ENCODE results near the gene GBP1. TPM values are rescaled to one million over a fixed set of nuclear protein-coding genes. Genes with fewer than 3 reads are reported as not detected.
"Not testable (repeated sequence)": the region's sequence is repeated elsewhere in the genome, so short reads cannot be mapped to it uniquely, and the experiment has no call there.

Gene GBP1
- polyA plus RNA-seq, 1 experiment = 55.3 TPM

GRCh38 chr1:89047734-89048133 is 17.3 kb downstream of the GBP1 start:
- TF ChIP-seq, protein P1, sequence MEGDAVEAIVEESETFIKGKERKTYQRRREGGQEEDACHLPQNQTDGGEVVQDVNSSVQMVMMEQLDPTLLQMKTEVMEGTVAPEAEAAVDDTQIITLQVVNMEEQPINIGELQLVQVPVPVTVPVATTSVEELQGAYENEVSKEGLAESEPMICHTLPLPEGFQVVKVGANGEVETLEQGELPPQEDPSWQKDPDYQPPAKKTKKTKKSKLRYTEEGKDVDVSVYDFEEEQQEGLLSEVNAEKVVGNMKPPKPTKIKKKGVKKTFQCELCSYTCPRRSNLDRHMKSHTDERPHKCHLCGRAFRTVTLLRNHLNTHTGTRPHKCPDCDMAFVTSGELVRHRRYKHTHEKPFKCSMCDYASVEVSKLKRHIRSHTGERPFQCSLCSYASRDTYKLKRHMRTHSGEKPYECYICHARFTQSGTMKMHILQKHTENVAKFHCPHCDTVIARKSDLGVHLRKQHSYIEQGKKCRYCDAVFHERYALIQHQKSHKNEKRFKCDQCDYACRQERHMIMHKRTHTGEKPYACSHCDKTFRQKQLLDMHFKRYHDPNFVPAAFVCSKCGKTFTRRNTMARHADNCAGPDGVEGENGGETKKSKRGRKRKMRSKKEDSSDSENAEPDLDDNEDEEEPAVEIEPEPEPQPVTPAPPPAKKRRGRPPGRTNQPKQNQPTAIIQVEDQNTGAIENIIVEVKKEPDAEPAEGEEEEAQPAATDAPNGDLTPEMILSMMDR (IDR thresholded peaks at IDR 0.05; ENCODE audit: insufficient read depth, low read depth, low read length) = no peak
- H3K4me3 ChIP-seq (ENCODE audit: low read depth, low read length) = no peak overlapping the region
- CTCF ChIA-PET = interaction anchor here (1.4 kb wide), 1 partner anchor 15 kb away, joined by 5 read pairs; no protein-coding TSS in a partner anchor
- DNase-seq (ENCODE audit: low read depth) = no peak
- POLR2A ChIA-PET = no interaction called here
- H3K36me3 ChIP-seq (ENCODE audit: control insufficient read depth, insufficient read depth, low read length) = peaks cover 5% of the 10 kb centered on the region
- H3K27me3 ChIP-seq (ENCODE audit: control insufficient read depth, insufficient read depth, low read length) = no peaks in the 10 kb centered on the region

GRCh38 chr1:89046318-89047183 is 18.5 kb downstream of the GBP1 start:
- H3K4me3 ChIP-seq (ENCODE audit: low read depth, low read length); H3K36me3 ChIP-seq (ENCODE audit: control insufficient read depth, insufficient read depth, low read length); H3K27me3 ChIP-seq (ENCODE audit: control insufficient read depth, insufficient read depth, low read length); POLR2A ChIA-PET; DNase-seq (ENCODE audit: low read depth): not testable (repeated sequence)
- CTCF ChIA-PET = interaction anchor here (1.1 kb wide), 1 partner anchor 17 kb away, joined by 3 read pairs; no protein-coding TSS in a partner anchor

DNA sequence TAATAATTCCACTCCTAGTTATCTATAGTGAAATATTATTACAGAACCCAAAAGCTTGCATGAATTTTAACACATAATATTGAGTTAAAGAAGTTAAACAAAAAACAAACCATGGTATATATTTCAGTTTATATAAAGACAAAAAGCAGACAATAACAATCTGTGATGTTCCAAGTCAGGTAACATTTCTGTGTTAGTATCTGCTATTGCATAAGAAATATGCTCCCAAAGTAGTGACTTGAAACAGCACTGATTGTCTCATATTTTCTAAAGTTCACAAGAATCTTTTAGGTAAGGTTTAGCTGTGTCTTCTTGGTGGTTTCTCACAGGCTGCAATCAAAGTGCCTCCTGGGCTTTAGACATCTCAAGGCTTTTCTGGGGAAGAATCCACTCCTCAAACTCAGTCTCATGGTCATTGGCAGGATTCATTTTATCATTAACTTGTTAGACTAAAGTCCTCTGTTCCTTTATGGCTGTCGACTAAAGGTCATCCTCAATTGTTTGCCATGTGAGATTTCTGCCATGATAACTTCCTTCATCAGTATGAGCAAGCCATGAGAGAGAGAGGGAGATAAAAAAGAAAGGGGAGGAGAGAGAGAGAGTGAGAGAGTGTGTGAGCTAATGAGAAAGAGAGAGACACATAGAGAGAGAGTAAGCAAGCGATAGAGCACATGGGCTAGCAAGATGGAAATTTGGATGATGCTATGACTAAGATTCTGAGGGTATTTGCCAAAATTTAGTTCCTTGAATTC is 19.9 kb downstream of the GBP1 start:
- no peak overlapping the region for H3K4me3 ChIP-seq (ENCODE audit: low read depth, low read length)
- no peaks in the 10 kb centered on the region; the same call in 1 of the 2 replicates for H3K36me3 ChIP-seq (ENCODE audit: control insufficient read depth, insufficient read depth, low read length)
- no peaks in the 10 kb centered on the region for H3K27me3 ChIP-seq (ENCODE audit: control insufficient read depth, insufficient read depth, low read length)
- ChIA-PET POLR2A (no interaction called here), CTCF (interaction anchor here (0.6 kb wide), 1 partner anchor 586 kb away, joined by 3 read pairs; no protein-coding TSS in a partner anchor)
- TF ChIP-seq, protein P1 (IDR thresholded peaks at IDR 0.05; ENCODE audit: insufficient read depth, low read depth, low read length) = no peak
- no peak for DNase-seq (ENCODE audit: low read depth)

DNA sequence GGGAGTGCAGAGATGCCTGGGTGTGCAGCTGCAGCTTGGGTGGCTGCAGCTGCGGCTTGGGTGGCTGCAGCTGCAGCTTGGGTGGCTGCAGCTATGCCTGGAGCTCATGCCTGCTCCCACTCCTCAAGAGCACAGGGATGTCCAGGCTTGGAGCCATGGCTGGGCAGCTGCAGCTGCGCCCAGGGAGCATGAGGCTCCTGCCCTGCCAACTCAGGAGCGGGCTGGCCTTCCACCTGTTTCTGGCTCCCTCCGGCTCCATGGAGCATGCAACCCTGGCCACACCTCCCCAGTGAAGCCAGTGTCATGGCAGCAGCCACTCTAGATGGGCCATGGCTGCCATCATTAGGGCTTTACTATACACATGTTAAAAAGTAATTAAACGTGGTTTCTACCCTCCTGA is 21.1 kb downstream of the GBP1 start:
- Histone ChIP-seq H3K27me3 (ENCODE audit: control insufficient read depth, insufficient read depth, low read length) (no peaks in the 10 kb centered on the region), H3K4me3 (ENCODE audit: low read depth, low read length) (no peak overlapping the region), H3K36me3 (ENCODE audit: control insufficient read depth, insufficient read depth, low read length) (no peaks in the 10 kb centered on the region)
- TF ChIP-seq, protein P1 (IDR thresholded peaks at IDR 0.05; ENCODE audit: insufficient read depth, low read depth, low read length) = no peak
- no peak for DNase-seq (ENCODE audit: low read depth)
- ChIA-PET POLR2A (no interaction called here), CTCF (no interaction called here)

DNA sequence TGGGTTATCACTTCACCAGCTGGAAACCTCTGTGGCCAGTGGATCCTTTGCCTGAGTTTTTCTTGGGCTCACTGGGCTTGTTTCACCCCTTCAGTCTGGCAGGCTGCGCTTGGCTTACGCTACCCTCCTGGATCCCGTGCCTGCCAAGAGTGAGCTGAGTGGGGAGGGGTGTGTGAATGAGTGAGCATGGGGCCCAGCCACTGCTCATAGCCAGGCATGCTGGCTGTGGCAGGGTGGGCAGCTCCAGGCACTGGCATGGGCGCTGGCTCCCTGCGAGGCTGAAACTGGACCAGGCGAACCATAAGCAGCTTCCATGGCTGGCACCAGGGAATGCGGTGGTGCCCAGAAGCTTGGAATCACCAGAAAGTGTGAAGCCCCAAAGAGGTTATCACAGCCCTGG is 22.5 kb downstream of the GBP1 start:
- Histone ChIP-seq H3K4me3 (ENCODE audit: low read depth, low read length) (no peak overlapping the region), H3K36me3 (ENCODE audit: control insufficient read depth, insufficient read depth, low read length) (no peaks in the 10 kb centered on the region), H3K27me3 (ENCODE audit: control insufficient read depth, insufficient read depth, low read length) (no peaks in the 10 kb centered on the region)
- no peak for DNase-seq (ENCODE audit: low read depth)
- POLR2A ChIA-PET = interaction anchor here (0.6 kb wide), 1 partner anchor 21 kb away, joined by 3 read pairs; no protein-coding TSS in a partner anchor
- CTCF ChIA-PET = interaction anchor here (0.9 to 1.9 kb wide), 2 partner anchors 12 to 58 kb away, joined by 3 to 7 read pairs; no protein-coding TSS in a partner anchor
- TF ChIP-seq, protein P1 (IDR thresholded peaks at IDR 0.05; ENCODE audit: insufficient read depth, low read depth, low read length) = no peak

Measured in BJ (cell line).